ENCODE data around the gene ATF6B. TPM values are rescaled to one million over a fixed set of nuclear protein-coding genes. Genes with fewer than 3 reads are reported as not detected.

The ATF6B gene
- total and polyA plus RNA-seq, 2 of the 13 experiments (the other 11 are each of a cell fraction or from before 2014, with no cell fraction given), result 18.1 to 44.0 TPM

GRCh38 chr6:32108094-32108627, 19.9 kb downstream of the ATF6B start:
- Histone ChIP-seq H3K4me2 (ENCODE audit: low read depth, low read length) (no peak overlapping the region), H2AFZ (ENCODE audit: low read length) (no peak overlapping the region), H3K79me2 (ENCODE audit: insufficient read depth, low read length) (no peaks in the 10 kb centered on the region), H3K27ac (ENCODE audit: extremely low read length, insufficient read depth, low read length) (no peak overlapping the region), H3K9ac (ENCODE audit: insufficient read depth, low read depth, low read length) (no peak overlapping the region), H3K9me3 (ENCODE audit: low read length) (no peaks in the 10 kb centered on the region), H3K4me3 (replicated peaks in 1 of 3; ENCODE audit: insufficient read depth in 1 of 3, low read depth in 2 of 3, low read length in 3 of 3) (no peak overlapping the region), H3K27me3 (ENCODE audit: control insufficient read depth in 1 of 2, insufficient read depth in 2 of 2, low read length in 2 of 2) (peaks cover 0 to 19% of the 10 kb centered on the region in 2 experiments; a peak in 4 of 5 replicates), H3K4me1 (ENCODE audit: insufficient read depth, low read length) (peaks cover 6% of the 10 kb centered on the region; the same call in 1 of the 2 replicates), H4K20me1 (ENCODE audit: insufficient read depth, low read length) (no peaks in the 10 kb centered on the region), H3K36me3 (replicated peaks in 1 of 2; ENCODE audit: control insufficient read depth in 1 of 2, insufficient read depth in 2 of 2, low read length in 2 of 2) (no peaks in the 10 kb centered on the region)
- BruUV-seq (replicated peaks), result no TSS peak
- intact Hi-C loops (cut with micrococcal nuclease; ENCODE audit: unreplicated experiment), result no loop called here
- ChIA-PET CTCF (ENCODE audit: low intra/inter-chr PET ratio, low total read pairs) (no interaction called here), POLR2A (no interaction called here)
- in situ Hi-C loops (cut with HindIII; ENCODE audit: extremely low pct_ligation_motif_present, low pct_unique_long_range_greater_than_20kb), result no loop called here
- peak; percentile 3 for TF ChIP-seq AGO2 (optimal IDR thresholded peaks at IDR 0.05; ENCODE audit: low read depth, low read length)
- no peak for TF ChIP-seq ZNF207 (IDR thresholded peaks at IDR 0.05; ENCODE audit: borderline replicate concordance)
- peak; percentile 30 for ATAC-seq
- no peak for DNase-seq (ENCODE audit: low spot score)
- 12% methylated on average over 15 of the region's 15 CpGs for WGBS (ENCODE audit: low lambda C conversion rate)
- no peak for FAIRE-seq

GRCh38 chr6:32107406-32107805, 20.6 kb downstream of the ATF6B start:
- peaks cover 6% of the 10 kb centered on the region; the same call in 1 of the 2 replicates for H3K4me1 ChIP-seq (ENCODE audit: insufficient read depth, low read length)
- H3K27ac ChIP-seq (ENCODE audit: extremely low read length, insufficient read depth, low read length), result no peak overlapping the region
- WGBS (ENCODE audit: low lambda C conversion rate), result 58% methylated on average over 1 of the region's 1 CpG
- DNase-seq (ENCODE audit: low spot score) (no peak), FAIRE-seq (no peak), ATAC-seq (no peak)
- peaks cover 0 to 19% of the 10 kb centered on the region in 2 experiments for H3K27me3 ChIP-seq (ENCODE audit: control insufficient read depth in 1 of 2, insufficient read depth in 2 of 2, low read length in 2 of 2)
- no peak overlapping the region for H3K4me3 ChIP-seq (replicated peaks in 1 of 3; ENCODE audit: insufficient read depth in 1 of 3, low read depth in 2 of 3, low read length in 3 of 3)
- no peaks in the 10 kb centered on the region for H3K36me3 ChIP-seq (replicated peaks in 1 of 2; ENCODE audit: control insufficient read depth in 1 of 2, insufficient read depth in 2 of 2, low read length in 2 of 2)
- H3K9ac ChIP-seq (ENCODE audit: insufficient read depth, low read depth, low read length), result no peak overlapping the region
- ChIA-PET CTCF (ENCODE audit: low intra/inter-chr PET ratio, low total read pairs) (no interaction called here), POLR2A (no interaction called here)
- in situ Hi-C loops (cut with HindIII; ENCODE audit: extremely low pct_ligation_motif_present, low pct_unique_long_range_greater_than_20kb) (no loop called here), intact Hi-C loops (cut with micrococcal nuclease; ENCODE audit: unreplicated experiment) (no loop called here)
- H2AFZ ChIP-seq (ENCODE audit: low read length), result no peak overlapping the region
- no peak overlapping the region for H3K4me2 ChIP-seq (ENCODE audit: low read depth, low read length)
- no peaks in the 10 kb centered on the region for H3K79me2 ChIP-seq (ENCODE audit: insufficient read depth, low read length)
- no TSS peak for BruUV-seq (replicated peaks)
- H4K20me1 ChIP-seq (ENCODE audit: insufficient read depth, low read length), result no peaks in the 10 kb centered on the region
- H3K9me3 ChIP-seq (ENCODE audit: low read length), result no peaks in the 10 kb centered on the region
- no peak for TF ChIP-seq SP5 (CRISPR knock-in tag; IDR thresholded peaks at IDR 0.05; ENCODE audit: borderline replicate concordance, low read depth)
- TF ChIP-seq RXRB (CRISPR knock-in tag; IDR thresholded peaks at IDR 0.05; ENCODE audit: borderline replicate concordance), result no peak
- no peak for TF ChIP-seq POLR2AphosphoS2 (IDR thresholded peaks at IDR 0.05; ENCODE audit: low read depth, low read length)
- no peak for TF ChIP-seq MZF1 (CRISPR knock-in tag; IDR thresholded peaks at IDR 0.05; ENCODE audit: borderline replicate concordance)
- no peak for TF ChIP-seq ZNF564 (CRISPR knock-in tag; IDR thresholded peaks at IDR 0.05)
- TF ChIP-seq JUND (CRISPR knock-in tag; IDR thresholded peaks at IDR 0.05), result no peak
- TF ChIP-seq ZNF367 (CRISPR knock-in tag; IDR thresholded peaks at IDR 0.05; ENCODE audit: borderline replicate concordance), result no peak
- no peak for TF ChIP-seq MED13 (CRISPR knock-in tag; IDR thresholded peaks at IDR 0.05)
- TF ChIP-seq ZNF510 (CRISPR knock-in tag; IDR thresholded peaks at IDR 0.05; ENCODE audit: low read depth), result no peak
- no peak for TF ChIP-seq REST (IDR thresholded peaks at IDR 0.05; ENCODE audit: borderline replicate concordance in 1 of 2, low read depth in 1 of 2, low read length in 2 of 2)
- TF ChIP-seq WIZ (CRISPR knock-in tag; IDR thresholded peaks at IDR 0.05), result no peak
- TF ChIP-seq ZFP36L1 (CRISPR knock-in tag; IDR thresholded peaks at IDR 0.05), result no peak

Measured in HepG2 (cell line).